Gastroesophageal sphincter (tissue), 3 donors: ENCODE data around the gene MB21D2.

Experiments used
- CTCF ChIP-seq, 4 experiments: fragments of 200-600 bp in 2 of 4; fragments of 450-650 bp in 2 of 4; sonication (generic) in 1 of 4; IDR thresholded peaks; one replicate each; pipeline ENCODE4 v1.5.1; 2017 to 2019; ENCODE audit warnings: antibody characterized with exemption in 4 of 4, mild to moderate bottlenecking in 2 of 4, moderate library complexity in 2 of 4
- POLR2AphosphoS5 ChIP-seq: sonication (generic); formaldehyde crosslinking; IDR thresholded peaks from one replicate; pipeline ENCODE4 v1.6.1; 2017; ENCODE audit warnings: antibody characterized with exemption

- TF ChIP-seq CTCF (IDR thresholded peaks at IDR 0.05), result peak in 1 of 4 experiments; percentile 17
- TF ChIP-seq POLR2AphosphoS5, result no peak
Measured at GRCh38 chr3:192825657-192826200, 91.9 kb downstream of the MB21D2 start.
